Ishikawa (cell line): ENCODE data around the gene FLT3LG.

ENCODE experiments used
- CEBPB ChIP-seq: IDR thresholded peaks from 2 replicates; pipeline ENCODE4 v1.6.1; 2012
- EP300 ChIP-seq: IDR thresholded peaks from 2 replicates; pipeline ENCODE4 v1.6.1; 2012; ENCODE audit warnings: borderline replicate concordance
- RAD21 ChIP-seq: IDR thresholded peaks from 2 replicates; pipeline ENCODE4 v1.6.1; 2012; ENCODE audit warnings: low read depth
- TAF1 ChIP-seq: IDR thresholded peaks from 2 replicates; pipeline ENCODE4 v1.6.1; 2012; ENCODE audit warnings: low read depth, mild to moderate bottlenecking
- TCF12 ChIP-seq: IDR thresholded peaks from 2 replicates; pipeline ENCODE4 v1.6.1; 2012; ENCODE audit warnings: low read depth
- USF1 ChIP-seq: IDR thresholded peaks from 2 replicates; pipeline ENCODE4 v1.6.1; 2012
- TF ChIP-seq, protein P1 (sequence below): IDR thresholded peaks from 2 replicates; pipeline ENCODE4 v1.6.1; 2012; ENCODE audit warnings: low read depth, mild to moderate bottlenecking

GRCh38 chr19:49443366-49444099 lies 30.5 kb upstream of the FLT3LG start:
- TF ChIP-seq RAD21 = peak; percentile 81
- no peak for TF ChIP-seq TCF12
- TF ChIP-seq CEBPB = no peak
- no peak for TF ChIP-seq EP300
- 0 out of 2 replicates have a peak, but pooled peaks have one; percentile 20 for TF ChIP-seq USF1
- TF ChIP-seq, protein P1, sequence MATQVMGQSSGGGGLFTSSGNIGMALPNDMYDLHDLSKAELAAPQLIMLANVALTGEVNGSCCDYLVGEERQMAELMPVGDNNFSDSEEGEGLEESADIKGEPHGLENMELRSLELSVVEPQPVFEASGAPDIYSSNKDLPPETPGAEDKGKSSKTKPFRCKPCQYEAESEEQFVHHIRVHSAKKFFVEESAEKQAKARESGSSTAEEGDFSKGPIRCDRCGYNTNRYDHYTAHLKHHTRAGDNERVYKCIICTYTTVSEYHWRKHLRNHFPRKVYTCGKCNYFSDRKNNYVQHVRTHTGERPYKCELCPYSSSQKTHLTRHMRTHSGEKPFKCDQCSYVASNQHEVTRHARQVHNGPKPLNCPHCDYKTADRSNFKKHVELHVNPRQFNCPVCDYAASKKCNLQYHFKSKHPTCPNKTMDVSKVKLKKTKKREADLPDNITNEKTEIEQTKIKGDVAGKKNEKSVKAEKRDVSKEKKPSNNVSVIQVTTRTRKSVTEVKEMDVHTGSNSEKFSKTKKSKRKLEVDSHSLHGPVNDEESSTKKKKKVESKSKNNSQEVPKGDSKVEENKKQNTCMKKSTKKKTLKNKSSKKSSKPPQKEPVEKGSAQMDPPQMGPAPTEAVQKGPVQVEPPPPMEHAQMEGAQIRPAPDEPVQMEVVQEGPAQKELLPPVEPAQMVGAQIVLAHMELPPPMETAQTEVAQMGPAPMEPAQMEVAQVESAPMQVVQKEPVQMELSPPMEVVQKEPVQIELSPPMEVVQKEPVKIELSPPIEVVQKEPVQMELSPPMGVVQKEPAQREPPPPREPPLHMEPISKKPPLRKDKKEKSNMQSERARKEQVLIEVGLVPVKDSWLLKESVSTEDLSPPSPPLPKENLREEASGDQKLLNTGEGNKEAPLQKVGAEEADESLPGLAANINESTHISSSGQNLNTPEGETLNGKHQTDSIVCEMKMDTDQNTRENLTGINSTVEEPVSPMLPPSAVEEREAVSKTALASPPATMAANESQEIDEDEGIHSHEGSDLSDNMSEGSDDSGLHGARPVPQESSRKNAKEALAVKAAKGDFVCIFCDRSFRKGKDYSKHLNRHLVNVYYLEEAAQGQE = no peak
- TF ChIP-seq TAF1 = no peak
